Activated CD4-positive, alpha-beta T cell treated with anti-CD3 and anti-CD28 coated beads, Interleukin-2, amount 50 U/mL, for 4 hours (primary cell): ENCODE data around the gene SNORC.
"Not testable (repeated sequence)": the region's sequence is repeated elsewhere in the genome, so short reads cannot be mapped to it uniquely, and the experiment has no call there.

ENCODE experiments used
- DNase-seq, 2 experiments: peaks; one replicate each; pipeline ENCODE4 v3.0.0-alpha.2; 2020

SNORC gene

DNA sequence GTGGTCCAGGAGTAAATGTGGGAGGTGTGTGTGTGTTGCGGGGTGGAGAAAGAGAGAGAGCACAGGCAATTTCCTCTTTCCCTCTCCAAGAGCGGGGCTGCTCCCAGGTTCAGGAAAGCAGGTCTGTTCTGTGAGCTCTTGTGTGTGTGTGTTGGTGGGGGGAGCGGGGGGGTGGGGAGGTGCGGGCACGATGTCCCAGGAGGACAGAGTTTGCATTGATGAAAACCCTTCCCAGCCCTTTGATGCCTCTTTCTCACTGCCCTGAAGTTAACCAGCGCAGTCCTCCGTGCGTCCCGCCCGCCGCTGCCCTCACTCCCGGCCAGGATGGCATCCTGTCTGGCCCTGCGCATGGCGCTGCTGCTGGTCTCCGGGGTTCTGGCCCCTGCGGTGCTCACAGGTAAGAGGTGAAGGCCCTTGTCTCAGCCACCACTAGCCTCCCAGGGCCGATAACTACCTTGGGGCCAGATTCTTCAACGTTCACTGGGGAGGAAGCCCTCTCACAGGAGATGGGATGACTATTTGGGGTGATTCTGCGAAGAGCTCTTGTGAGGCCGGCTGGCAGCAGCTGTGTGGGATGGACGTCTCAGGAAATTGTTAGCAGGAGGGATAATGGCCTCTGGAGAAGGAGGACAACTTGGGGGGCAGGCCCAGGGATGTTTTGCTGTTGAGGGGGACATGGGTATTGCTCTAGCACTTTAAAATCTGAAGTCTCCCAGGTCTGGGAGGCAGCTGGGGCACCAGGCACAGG, at the start of gene SNORC:
Gene SNORC, plus strand, starts transcription at position 247 of the 748 bp plus-strand sequence. Its CDS starts 78 bp downstream, at position 325.
- DNase-seq, result no peak

DNA sequence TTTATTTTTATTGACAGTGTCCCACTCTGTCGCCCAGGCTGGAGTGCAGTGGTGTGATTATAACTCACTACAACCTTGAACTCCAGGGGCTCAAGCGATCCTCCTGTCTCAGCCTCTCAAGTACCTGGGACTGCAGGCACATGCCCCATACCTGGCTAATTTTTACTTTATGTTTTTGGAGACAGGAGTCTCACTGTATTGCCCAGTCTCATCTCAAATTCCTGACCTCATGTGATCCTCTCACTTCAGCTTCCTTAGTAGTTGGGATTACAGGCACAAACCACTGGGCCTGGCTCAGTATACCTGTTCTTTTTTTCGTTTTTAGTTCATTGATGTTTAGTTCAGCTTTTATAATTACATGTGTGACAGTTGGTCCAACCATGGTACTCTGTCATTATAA, 40.1 kb upstream of the SNORC start:
- no peak for DNase-seq

DNA sequence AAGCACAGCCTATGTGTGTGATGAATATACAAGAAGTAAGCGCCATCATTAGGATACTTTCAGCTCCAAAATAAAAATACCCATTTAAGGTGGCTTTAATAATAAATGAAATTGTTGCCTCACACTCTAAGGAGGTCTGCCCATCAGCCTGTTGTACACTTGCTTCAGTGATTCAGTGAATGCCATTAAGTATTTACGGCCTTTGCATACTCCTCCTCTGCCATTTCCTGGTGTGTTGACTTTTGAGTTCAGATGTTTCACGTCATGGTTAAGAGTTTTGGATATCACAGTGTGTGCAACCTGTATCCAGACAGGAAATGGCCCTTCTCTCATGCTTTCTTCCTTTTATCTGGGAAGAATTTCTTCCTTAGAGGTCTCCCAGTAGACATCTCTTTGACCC, 38.6 kb upstream of the SNORC start:
- DNase-seq, result no peak

DNA sequence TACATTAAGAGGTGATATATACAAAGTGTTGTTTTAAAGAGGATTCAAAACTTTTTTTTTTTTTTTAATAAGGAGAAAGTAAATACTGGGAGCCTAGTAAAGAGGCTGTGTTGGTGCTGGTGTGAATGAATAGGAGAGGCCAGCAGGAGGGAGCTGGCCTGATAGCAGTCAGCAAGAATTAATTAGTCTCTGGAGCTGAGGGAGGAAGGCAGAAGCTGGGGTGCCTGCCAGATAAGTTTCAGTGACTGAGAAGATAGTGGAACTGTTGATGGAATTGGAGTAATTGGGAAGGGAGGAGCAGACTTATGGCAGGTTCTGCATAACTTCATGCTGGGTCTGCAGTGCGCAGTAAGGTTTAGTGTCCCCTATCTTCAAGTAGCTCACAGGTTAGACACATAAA, 36.2 kb upstream of the SNORC start:
- DNase-seq, result no peak

DNA sequence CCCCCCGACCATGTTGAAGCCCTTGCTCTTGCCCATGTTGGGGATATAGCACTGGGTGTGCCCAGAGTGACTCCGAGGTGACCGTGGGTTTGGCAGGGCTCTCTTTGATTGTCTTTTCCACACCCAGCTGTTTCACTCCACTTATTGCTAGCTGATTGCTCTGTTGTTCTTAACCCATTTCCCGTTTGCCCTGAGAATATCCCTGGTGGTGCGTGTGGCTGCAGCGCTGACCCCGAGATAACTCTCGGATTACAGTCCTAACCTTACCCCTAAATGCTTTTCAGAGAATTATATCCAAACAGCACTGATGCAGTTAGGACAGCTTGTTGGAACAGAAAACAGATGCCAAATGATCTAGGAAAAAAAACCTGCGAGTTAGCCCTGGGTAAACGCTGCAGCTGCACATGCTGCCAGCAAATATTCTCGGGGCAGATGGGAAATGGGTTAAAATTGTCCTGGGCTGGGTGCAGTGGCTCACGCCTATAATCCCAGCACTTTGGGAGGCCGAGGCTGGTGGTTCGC, 34.3 kb upstream of the SNORC start:
- no peak for DNase-seq

DNA sequence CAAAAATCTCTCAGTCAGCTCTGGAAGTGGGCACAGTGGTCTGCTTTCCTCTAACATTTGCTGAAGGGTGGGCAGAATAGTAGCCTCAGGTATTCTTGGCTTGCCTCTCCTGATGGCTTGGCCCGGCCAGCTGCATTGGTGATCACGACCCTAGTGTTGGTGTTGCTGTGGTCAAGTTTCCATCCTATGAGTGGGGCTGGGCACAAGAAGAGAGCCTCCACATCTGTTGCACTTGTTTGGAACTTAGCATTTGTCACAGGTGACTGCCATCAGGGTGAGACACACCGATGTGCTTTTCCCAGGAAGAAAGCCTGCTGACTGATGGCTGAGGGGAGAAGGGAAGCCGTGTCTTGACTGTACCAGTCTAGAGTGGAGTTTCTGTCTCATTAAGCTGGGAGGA, 33.1 kb upstream of the SNORC start:
- no peak for DNase-seq

DNA sequence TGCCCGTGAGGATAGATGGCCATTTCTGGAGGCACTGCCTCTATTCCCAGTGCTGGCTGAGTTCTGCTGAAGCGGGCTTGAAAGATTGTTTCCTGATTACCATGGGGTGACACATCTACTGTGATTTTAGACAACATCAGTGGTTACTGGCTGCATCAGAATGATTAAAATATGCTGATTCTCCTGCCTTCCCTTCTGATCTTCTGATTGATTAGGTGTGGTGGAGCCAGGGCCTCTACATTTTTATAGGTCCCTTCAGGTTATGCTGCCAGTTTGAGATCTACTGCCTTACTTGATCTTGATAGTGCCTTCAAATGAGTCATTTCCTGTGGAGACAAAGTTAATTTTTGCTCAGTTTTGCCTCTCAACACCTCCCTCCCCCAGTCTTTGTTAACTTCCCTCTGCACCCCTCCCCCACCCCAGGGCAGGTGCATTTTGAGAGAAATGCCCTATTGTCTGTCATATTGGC, 31.6 kb upstream of the SNORC start:
- DNase-seq, result peak; percentile 54 to 62

DNA sequence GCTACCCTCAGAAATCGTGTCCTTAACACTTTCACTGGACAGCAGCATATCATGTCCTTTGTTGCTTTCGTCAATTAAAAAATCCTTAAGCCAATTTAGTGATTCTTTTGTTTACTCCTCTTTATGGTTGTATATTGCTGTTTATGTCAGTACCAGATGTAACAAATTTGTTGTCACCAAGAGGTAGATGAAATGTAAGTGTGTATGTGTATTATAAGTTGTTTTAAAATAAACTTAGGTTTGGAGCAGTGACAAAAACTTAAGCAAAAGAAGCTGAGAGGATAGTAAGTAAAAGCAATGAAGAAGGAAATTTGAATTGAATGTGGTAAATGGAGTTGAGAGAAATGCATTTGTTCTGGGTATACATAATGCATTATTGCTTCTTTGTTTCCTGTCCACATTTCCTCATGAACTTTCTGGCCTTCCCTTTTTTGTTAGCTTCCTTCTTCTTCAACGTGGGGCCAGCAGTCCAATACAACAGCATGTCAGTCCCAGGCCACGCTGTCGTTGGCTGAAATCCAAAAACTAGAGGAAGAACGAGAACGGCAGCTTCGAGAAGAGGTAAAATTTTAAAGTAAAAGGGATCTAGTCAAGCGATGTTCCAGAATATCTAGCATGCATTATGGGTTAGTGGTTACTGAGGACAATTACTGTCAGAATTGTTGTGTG, 30.5 kb upstream of the SNORC start:
- DNase-seq, result no peak

DNA sequence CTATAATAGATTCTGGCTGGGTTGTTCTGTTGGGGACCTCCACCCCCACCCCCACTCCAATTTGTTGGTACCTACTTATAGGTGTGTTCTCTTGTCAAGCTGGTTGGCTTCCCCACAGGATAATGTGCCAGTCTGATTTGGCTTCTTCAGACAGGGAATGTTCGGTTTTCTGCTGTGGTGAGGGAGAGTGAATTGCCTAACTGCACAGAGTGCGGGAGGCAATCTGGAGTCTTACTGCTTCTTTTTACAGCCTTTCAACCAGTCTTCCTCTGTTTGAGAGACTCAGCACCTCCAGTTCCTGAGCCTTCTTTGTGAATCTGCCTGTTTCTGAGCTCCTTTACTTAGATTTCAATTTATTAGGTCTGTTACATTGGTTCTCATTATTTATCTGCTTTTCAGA, 27.4 kb upstream of the SNORC start:
- no peak for DNase-seq

DNA sequence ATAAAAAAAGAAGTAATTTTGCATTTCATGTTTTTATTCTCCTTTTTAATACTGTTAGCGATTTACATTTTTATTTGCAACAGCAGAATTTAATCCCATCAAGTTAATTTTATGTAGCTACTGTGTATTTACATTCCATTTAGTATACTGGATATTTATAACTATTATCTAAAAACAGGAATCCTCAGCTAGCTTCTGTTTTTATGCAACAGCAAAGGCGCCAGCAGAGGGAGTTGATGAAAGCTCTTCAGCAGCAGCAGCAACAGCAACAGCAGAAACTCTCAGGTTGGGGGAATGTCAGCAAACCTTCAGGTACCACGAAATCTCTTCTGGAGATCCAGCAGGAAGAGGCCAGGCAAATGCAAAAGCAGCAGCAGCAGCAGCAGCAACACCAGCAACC, 26.2 kb upstream of the SNORC start:
- DNase-seq, result no peak

DNA sequence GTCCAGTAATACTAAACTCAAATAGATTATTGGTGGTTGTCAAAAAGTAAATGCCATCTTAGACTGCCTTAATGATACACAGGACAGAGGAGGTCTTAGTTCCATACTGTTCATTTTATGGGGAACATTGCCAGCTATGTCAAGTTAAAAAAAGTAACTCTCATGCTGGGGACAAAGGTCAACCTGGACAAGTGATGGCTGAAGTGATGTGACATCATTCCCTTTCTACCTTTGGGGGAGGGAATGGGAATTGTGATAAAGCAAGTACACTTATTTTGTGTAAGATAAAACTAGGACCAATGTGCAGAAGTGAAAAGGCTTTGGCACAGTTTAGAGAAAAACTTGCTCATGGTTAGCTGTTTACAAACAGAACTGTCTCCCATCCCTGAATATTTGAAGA, 24.0 kb upstream of the SNORC start:
- DNase-seq, result no peak

DNA sequence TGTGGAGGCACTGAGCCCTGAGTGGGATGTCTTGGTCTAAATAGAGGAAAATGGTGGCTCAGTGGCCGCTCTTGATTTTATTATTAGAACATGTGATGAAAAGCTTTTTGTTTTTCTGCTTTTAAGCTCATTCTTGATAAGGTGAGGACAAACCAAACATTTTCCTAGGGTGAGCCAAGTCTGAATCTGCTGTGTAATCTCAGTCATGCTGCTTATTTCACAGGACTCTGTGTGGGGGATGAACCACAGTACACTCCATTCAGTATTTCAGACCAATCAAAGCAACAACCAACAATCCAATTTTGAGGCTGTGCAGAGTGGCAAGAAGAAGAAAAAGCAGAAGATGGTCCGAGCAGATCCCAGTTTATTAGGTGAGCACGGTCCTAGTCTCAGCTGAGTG, 20.0 kb upstream of the SNORC start:
- DNase-seq, result no peak

DNA sequence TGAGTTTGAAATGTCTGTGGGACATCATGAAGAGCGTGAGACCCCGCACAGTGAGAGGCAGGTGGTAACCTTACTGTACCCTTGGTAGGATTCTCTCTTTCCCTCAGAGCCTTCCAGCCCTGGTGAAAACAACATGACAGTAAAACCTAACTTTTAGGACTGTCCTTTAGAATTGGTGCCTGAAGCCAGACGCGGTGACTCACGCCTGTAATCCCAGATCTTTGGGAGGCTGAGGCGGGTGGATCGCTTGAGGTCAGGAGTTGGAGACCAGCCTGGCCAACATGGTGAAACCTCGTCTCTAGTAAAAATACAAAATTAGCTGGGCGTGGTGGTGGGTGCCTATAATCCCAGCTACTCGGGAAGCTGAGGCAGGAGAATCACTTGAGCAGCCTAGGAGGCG, 18.0 kb upstream of the SNORC start:
- DNase-seq, result not testable (repeated sequence)

DNA sequence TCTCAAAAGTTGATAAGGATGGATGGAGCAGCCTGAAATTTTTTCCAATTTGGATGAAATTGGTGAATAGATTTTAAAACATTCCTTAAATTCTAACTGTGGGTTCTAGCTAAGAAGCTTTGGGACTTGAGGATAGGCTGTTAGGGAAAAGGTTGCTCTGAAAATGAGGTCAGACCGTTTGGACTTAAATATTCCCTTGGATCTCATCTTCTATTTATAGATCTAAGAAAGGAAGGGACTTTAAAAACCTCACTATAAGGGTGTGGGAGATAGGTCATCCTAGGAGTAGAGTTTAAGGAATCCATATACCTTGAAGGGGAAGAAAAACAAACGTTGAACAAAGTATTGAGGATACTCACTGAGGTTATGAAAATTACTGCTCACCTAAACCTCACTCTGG, 17.4 kb upstream of the SNORC start:
- no peak for DNase-seq

DNA sequence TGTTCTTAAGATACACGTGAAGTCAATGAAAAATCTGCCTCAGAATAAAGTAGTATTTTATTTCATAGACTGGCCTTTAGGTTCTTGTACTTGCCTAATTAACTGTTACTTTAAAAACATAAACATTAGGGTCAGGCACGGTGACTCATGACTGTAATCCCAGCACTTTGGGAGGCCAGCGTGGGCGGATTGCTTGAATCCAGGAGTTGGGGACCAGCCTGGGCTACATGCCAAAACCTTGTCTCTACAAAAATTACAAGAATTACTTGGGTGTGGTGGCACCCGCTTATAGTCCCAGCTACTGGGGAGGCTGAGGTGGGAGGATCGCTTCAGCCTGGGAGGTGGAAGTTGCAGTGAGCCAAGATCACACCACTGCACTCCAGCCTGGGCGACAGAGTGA, 16.0 kb upstream of the SNORC start:
- no peak for DNase-seq

DNA sequence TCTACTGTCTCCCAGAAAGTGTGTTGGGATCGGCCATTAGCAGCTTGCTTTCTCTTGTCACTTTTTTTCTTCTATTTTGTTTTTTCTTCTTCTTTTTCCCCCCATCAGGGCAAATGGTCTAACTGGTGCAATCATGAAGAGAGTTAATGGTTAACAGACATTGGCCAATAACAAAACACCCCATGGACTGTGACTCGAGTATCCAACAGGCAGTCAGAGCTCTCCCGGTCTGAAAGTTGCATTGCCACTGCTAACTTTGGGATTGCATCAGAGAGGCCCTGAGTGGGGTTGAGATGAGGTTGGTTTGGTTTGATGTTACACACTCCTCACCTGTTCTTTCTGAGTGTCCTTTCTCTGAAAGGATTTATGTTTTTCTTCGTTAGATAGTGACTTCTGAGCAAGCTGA, 12.9 kb upstream of the SNORC start:
- no peak for DNase-seq

DNA sequence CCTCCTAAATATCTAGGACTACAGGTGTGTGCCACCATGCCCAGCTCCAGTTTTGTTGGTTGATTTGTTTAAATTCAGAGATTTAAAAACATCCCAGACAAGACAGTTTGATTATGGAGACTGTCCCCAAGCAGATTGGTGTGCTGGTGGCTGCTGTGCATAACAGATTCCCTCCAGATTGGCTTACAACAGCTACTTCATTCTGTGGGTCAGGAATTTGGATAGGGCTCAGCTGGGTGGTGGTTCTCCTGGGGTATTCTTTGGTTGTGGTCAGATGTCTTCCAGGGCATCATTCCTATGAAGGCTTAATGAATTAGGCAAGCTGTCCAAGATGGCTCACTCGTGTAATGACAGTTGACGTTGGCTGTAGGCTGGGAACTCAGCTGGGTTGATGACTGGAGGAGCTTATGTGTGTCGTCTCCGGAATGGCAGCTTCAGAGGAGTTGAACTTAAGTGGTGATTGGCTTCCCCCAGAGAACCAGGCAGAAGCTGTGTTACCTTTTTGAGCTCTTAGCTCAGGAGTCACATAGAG, 10.6 kb upstream of the SNORC start:
- no peak for DNase-seq

DNA sequence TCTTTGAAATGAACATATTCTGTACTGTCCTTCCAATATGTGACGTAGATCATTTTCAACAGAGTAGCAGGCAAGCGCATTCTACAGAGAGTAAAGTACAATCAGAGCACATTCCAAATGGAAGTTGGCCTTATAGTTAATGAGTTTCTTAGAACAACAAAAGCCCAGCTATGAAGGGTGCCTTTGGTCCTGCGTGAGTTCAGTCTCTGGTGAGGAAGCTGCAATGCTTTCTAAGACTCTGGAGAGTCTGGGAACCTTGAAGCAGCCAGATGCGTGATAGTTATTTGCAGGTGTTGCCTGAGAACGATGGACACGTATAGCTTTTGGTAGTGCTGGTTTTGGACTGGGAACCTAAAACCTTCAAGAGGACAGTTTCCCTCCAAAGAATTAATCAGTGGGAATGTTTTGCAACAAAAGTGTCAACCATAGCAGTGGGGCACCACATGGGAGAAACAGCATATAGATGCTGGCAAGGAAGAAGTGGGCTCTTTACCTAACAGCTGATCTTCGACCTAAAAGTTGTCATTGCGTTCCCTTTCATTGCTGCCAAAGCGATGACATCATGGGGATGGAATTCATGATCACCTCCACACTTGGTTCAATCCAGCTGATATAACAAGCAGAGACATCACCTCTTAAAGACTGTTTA, 9.3 kb upstream of the SNORC start:
- DNase-seq, result no peak

DNA sequence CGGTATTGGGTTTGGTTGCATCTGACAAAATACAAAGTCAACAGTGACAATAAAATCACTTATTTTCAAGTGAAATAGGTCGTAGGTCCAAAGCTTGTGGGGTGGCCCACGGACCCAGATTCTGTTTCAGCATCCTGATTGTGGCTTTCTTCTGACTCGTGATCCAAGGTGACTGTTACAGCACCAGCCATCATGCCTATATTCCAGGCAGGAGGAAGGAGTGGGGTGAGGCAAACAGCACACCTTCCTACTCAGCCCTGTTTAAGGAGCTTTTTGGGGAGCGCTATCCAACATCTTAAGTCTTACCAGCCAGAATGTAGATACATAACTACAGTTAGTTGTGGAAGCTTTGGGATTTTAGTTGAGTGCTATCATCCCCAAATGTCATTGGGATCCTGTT, 8.7 kb upstream of the SNORC start:
- DNase-seq, result no peak

DNA sequence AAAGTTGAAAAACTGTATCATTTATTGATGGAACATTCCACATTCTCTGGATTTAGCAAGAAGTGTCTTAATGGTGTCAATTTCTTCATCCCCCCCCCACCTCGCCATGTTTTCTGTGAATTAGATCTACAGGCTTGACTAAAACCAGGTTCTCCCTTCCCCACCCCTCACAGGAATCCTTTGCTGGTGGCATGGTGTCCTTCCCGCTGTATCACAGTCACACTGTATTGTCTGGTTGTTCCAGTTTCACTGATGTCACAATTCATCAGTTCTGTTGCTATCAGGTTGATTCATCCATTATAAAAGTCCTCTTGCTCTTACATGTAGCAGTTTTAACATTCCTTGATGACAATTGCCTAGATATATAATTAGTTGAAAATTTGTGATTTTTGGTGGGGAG, 6.1 kb upstream of the SNORC start:
- no peak for DNase-seq

DNA sequence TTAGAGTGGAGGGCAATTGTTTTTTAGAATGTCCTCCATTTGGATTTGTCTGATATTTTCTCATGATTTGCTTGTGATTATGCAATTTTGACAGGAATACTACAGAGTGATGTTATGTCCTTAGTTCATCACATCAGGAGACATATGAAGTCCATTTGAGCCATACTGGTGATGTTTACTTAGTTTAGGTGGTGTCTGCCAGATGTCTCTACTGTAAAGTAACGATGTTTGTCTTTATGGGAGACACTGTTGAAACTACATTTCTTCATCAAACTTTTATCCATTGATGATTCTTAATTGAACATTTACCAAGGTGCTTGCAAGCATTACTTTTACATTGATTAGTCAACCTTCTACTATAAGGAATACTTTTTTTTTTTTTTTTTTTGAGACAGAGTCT, 4.9 kb upstream of the SNORC start:
- DNase-seq, result no peak

DNA sequence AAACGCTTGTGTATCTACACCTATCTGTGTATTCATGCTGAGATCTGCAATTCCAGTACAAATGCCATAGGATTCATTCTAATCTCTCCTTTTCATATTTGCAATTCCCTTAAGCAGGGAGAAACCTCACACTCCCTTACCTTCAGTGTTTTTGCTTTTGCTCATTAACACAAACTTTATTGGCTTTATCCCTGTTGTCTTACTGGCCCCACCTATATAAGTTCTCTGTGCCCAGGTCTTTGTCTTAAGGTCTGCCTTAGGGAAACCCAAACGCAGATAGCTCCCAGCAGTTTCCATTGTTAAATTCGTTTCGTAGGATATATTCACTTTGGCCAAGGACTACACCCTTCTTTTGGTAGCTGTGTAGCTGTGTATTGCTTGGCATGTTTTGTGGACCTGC, 4.0 kb upstream of the SNORC start:
- no peak for DNase-seq

DNA sequence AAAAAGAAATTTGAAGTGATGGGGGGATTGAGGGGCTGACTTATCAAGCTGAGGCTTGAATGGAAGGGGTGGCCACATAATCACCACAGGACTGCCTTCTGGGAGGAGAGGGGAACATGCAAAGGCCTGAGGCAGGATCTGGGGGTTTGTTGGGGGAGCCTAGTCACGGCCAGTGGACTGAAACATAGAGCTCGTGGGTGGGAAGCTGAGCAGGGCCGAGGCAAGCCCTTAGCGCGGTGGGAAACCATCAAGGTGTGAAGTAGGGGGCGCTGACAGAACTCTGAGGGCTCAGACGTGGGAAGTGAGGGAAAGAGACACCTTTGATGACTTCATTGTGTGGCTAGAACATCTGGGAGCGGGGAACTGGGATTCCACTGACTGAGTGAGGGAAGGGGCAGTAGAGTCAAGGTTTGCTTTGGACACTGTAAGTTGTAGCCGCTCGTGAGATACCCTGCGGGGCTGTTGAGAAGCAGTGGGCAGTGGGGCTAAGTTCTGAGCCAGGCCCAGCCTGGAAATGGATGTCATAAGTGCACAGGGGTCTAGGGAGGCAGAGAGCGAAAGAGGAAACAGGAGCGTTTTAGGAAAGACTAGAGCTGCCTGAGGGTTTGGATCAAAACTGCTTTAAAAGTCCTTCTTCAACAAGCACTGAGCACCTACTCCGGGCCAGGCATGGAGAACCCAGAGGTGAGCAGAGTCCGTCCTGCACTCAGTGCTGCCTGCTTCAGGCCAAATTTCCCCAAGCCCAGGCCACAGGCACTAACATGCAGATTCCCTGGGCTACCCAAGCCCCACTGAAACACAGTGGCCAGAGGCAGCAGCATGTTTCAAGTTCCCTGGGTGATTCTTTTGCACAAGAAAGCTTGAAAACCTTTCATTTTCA, 686 bp upstream of the SNORC start:
- DNase-seq, result no peak
